Renal cortex interstitium (tissue), 11 donors: Measurements from ENCODE around the gene SLC36A1. TPM values are rescaled to one million over a fixed set of nuclear protein-coding genes. Genes with fewer than 3 reads are reported as not detected.

Source experiments
- DNase-seq, 11 donors: peaks; one replicate each; pipeline ENCODE4 v3.0.0-alpha.2; 2013; ENCODE audit warnings: low read depth in 9 of 11, low spot score in 4 of 11; ENCODE audit errors: extremely low read depth in 1 of 11
- polyA plus RNA-seq, 3 donors: library from polyadenylated mRNA; unstranded; fragments of 120-200 nt; gene quantifications; one replicate each; pipeline ENCODE4 v1.2.1, GENCODE V29; 2013; ENCODE audit not compliant: insufficient read length in 3 of 3

The SLC36A1 gene
- polyA plus RNA-seq, 3 donors, result 7.8 to 10.1 (median 9.0) TPM

- no peak for DNase-seq
Observed at GRCh38 chr5:151448038-151448985, 909 bp downstream of the SLC36A1 start.

- DNase-seq, result no peak
Observed at GRCh38 chr5:151449297-151449696, 1.9 kb downstream of the SLC36A1 start.

- no peak for DNase-seq
Observed at GRCh38 chr5:151449839-151450238, 2.4 kb downstream of the SLC36A1 start.

- no peak for DNase-seq
Observed at GRCh38 chr5:151450605-151451004, 3.2 kb downstream of the SLC36A1 start.

GRCh38 chr5:151451626-151452520 is 4.5 kb downstream of the SLC36A1 start:
- no peak for DNase-seq

GRCh38 chr5:151454166-151454565 is 6.8 kb downstream of the SLC36A1 start:
- no peak for DNase-seq

- no peak for DNase-seq
Observed at GRCh38 chr5:151454889-151455288, 7.5 kb downstream of the SLC36A1 start.

GRCh38 chr5:151456321-151456940 is 9.0 kb downstream of the SLC36A1 start:
- DNase-seq, result no peak

- DNase-seq, result no peak
Observed at GRCh38 chr5:151458314-151458713, 10.9 kb downstream of the SLC36A1 start.

GRCh38 chr5:151459680-151460324 is 12.4 kb downstream of the SLC36A1 start:
- DNase-seq, result no peak

- no peak for DNase-seq
Observed at GRCh38 chr5:151461312-151461711, 13.9 kb downstream of the SLC36A1 start.

GRCh38 chr5:151463137-151464029 is 16.0 kb downstream of the SLC36A1 start:
- no peak for DNase-seq

- DNase-seq, result no peak
Observed at GRCh38 chr5:151464101-151464500, 16.7 kb downstream of the SLC36A1 start.

- DNase-seq, result no peak
Observed at GRCh38 chr5:151465476-151465875, 18.1 kb downstream of the SLC36A1 start.

- DNase-seq, result no peak
Observed at GRCh38 chr5:151467576-151467975, 20.2 kb downstream of the SLC36A1 start.

GRCh38 chr5:151469386-151469785 is 22.0 kb downstream of the SLC36A1 start:
- no peak for DNase-seq

GRCh38 chr5:151469992-151470391 is 22.6 kb downstream of the SLC36A1 start:
- DNase-seq, result no peak

GRCh38 chr5:151470439-151470838 is 23.0 kb downstream of the SLC36A1 start:
- no peak for DNase-seq
